H1 (cell line): Measurements from ENCODE around the gene SYN1. TPM values are rescaled to one million over a fixed set of nuclear protein-coding genes. Genes with fewer than 3 reads are reported as not detected.

Experiments
- CREB1 ChIP-seq: IDR thresholded peaks from 2 replicates; pipeline ENCODE4 v1.6.1; 2012; ENCODE audit warnings: inconsistent platforms
- EZH2 ChIP-seq: fragments of 200-600 bp; sonication (generic); IDR thresholded peaks from 2 replicates; pipeline ENCODE4 v1.7.1; 2012; ENCODE audit warnings: low read depth, mild to moderate bottlenecking, moderate library complexity, low read length, inconsistent platforms; ENCODE audit not compliant: severe bottlenecking
- polyA plus RNA-seq, 7 experiments: library from polyadenylated mRNA; depleted of rRNA in 3 of 7; stranded (reverse) in 5 of 7; unstranded in 2 of 7; fragments of >200 nt in 5 of 7; fragments of 200-250 nt in 2 of 7; gene quantifications; 1 replicate in 5 of 7; 2 replicates in 1 of 7; 4 replicates in 1 of 7; pipeline versions ENCODE4 v1.2.1 to v1.2.3, GENCODE V29; 2011 to 2013; ENCODE audit warnings: missing spikeins in 2 of 7, mixed read lengths in 2 of 7
- total RNA-seq: library from RNA; stranded (reverse); fragmentation: NEBNext Ultra II Directional; extraction: Animal tissue kit (Norgen Biotek cat#: 25700); gene quantifications from 2 replicates; pipeline ENCODE4 v1.2.1, GENCODE V29; 2021
- TF ChIP-seq, protein P1 (sequence below): IDR thresholded peaks from 2 replicates; pipeline ENCODE4 v1.6.1; 2011; ENCODE audit warnings: low read length, improper control_type of control experiment

Gene SYN1
- total and polyA plus RNA-seq, 2 of the 8 experiments (the other 6 are each of a cell fraction or from before 2014, with no cell fraction given), result 2.1 to 14.1 TPM

DNA sequence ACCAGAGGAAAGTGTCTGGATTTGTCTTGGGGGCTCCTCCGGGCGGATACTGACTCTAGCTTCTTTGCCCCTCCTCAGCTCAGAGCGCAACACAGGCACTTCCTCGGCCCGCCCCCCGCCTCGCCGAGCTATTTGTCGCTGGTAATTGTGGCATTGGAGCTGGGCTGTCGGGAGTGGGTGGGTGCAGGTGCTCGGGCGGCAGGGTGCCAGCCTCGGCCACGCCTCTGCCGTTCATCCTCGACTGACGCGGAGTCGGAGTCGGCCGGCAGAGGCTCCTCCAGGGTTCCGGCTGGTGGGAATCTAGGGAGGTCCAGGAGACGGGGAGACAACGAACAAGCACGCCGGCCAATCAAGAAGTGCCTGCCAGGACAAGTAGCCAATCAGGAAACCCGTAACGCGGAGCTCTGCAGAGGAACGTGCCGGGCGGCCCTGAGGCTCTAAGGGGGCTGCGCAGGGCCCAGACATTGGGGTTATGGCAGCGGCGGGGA is 3.9 kb upstream of the SYN1 start (continued):
- TF ChIP-seq, protein P1, sequence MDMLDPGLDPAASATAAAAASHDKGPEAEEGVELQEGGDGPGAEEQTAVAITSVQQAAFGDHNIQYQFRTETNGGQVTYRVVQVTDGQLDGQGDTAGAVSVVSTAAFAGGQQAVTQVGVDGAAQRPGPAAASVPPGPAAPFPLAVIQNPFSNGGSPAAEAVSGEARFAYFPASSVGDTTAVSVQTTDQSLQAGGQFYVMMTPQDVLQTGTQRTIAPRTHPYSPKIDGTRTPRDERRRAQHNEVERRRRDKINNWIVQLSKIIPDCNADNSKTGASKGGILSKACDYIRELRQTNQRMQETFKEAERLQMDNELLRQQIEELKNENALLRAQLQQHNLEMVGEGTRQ, result no peak
- TF ChIP-seq EZH2 (no peak), CREB1 (no peak)
